H1 (cell line): Measurements from ENCODE around the gene TXNRD2. TPM values are rescaled to one million over a fixed set of nuclear protein-coding genes. Genes with fewer than 3 reads are reported as not detected.

Experiments
- BRCA1 ChIP-seq: IDR thresholded peaks from 2 replicates; pipeline ENCODE4 v1.6.1; 2012; ENCODE audit warnings: low read depth, low read length, improper control_type of control experiment
- TAF7 ChIP-seq: optimal IDR thresholded peaks from 2 replicates; pipeline ENCODE3; 2011; ENCODE audit warnings: low read depth, mild to moderate bottlenecking, inconsistent platforms, low read length, moderate library complexity, borderline replicate concordance
- polyA plus RNA-seq, 7 experiments: library from polyadenylated mRNA; depleted of rRNA in 3 of 7; stranded (reverse) in 5 of 7; unstranded in 2 of 7; fragments of >200 nt in 5 of 7; fragments of 200-250 nt in 2 of 7; gene quantifications; 1 replicate in 5 of 7; 2 replicates in 1 of 7; 4 replicates in 1 of 7; pipeline versions ENCODE4 v1.2.1 to v1.2.3, GENCODE V29; 2011 to 2013; ENCODE audit warnings: missing spikeins in 2 of 7, mixed read lengths in 2 of 7
- total RNA-seq: library from RNA; stranded (reverse); fragmentation: NEBNext Ultra II Directional; extraction: Animal tissue kit (Norgen Biotek cat#: 25700); gene quantifications from 2 replicates; pipeline ENCODE4 v1.2.1, GENCODE V29; 2021

TXNRD2 gene
- total and polyA plus RNA-seq, 2 of the 8 experiments (the other 6 are each of a cell fraction or from before 2014, with no cell fraction given): 14.8 to 21.9 TPM

- TF ChIP-seq TAF7 (no peak), BRCA1 (no peak)
These were observed 45.1 kb upstream of the TXNRD2 start (continued) for GRCh38 chr22:19986410-19987341.
